ENCODE measurements around the gene NDUFS3.
A peak's percentile ranks its signal among the peaks of the same experiment; 100 is the strongest.
"Not testable (repeated sequence)": the region's sequence is repeated elsewhere in the genome, so short reads cannot be mapped to it uniquely, and the experiment has no call there.

The NDUFS3 gene

DNA sequence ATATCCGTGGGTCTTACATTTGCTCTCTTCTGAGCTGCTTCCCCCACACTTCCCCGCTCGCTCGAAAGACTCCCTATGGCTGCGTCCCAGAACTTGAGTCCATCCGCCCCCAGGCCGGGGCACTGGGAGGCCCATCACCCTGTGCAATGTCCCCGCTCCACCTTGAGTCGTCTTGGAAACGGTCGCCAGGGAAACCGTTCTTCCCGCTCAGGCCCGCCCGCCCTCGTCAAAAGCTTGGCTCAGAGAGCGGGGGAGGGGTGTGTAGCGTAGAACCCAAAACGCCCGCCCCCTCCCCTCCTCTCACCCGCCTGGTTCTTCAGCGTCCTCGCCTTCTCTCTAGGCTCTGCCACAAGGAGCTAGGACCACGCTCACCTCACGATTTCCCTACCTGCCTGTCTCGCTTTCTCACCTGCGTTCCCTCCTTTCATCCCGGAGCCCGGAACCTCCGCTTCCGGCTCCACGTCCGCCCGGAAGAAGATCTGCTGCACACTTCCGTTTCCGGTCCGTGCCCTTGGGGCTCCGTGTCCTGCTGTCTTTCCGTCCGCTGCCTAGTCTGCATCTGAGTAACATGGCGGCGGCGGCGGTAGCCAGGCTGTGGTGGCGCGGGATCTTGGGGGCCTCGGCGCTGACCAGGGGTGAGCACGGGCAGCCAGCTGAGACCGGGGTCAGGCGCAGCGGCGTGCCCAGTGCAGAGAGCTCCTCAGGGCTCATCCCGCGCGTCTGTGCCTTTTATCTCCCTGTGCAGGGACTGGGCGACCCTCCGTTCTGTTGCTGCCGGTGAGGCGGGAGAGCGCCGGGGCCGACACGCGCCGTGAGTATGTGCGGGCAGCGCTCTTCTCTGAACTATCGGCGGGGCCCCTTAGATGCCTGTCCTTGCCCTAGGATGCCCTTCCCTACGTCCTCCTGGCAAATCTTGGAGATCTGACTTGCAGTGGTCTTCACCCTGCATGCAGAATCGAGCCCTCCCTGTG, at the start of gene NDUFS3, which contains the start of gene KBTBD4:
TSS of gene NDUFS3 (plus strand) at position 551 of the 971 bp plus-strand sequence. CDS start at position 569, 18 bp downstream.
TSS of gene KBTBD4 (minus strand) at position 447 of the 971 bp plus-strand sequence. CDS start at position 428, 19 bp downstream.
- peak; percentile 84 for DNase-seq

DNA sequence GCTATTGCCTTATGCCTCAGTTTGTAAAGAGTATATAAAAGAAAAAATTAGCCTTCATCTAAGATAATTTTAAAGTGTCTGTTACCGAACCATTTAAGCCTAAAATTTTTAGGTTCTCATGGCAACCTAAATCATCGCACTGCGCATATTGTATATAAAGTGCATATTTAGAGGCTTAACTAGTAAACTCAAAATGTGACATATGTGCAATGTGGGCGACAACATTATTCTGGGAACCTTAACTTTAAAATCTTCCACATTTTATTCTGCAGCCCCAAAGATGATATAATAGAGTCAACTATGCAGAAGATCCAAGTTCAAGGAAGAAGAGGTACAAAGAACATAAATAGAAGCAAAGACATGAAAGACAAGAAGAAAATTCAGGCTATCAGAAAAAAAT, 48.9 kb upstream of the NDUFS3 start:
- DNase-seq = no peak

DNA sequence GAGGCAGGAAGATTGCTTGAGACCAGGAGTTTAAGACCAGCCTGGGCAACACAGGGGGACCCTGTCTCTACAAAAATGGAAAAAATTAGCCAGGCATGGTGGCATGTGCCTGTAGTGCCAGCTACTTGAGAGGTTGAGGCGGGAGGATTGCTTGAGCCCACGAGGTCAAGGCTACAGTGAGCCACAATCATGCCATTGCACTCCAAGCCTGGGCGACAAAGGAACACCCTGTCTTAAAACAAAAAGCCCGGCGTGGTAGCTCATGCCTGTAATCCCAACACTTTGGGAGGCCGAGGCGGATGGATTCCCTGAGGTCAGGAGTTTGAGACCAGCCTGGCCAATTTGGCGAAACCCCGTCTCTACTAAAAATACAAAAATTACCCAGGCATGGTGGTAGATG, 48.2 kb upstream of the NDUFS3 start:
- DNase-seq = not testable (repeated sequence)

DNA sequence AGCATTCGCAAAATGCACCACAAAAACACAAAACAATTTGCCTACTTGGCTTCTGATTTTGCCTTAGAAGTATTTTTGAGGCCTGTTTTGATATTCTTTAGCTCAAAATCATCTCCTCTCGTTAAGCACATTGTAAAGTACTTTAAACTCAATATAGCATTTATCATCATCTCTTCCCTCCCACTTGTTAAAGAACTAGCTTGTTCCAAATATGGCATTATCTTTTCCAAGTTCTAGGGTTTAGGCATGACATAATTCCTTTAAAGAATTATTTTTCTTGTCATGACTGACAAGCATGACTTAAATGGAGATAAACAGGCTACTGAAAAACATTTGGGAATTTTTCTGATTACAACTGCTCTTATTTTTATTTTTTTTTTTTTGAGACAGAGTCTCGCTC, 47.2 kb upstream of the NDUFS3 start:
- no peak for DNase-seq

DNA sequence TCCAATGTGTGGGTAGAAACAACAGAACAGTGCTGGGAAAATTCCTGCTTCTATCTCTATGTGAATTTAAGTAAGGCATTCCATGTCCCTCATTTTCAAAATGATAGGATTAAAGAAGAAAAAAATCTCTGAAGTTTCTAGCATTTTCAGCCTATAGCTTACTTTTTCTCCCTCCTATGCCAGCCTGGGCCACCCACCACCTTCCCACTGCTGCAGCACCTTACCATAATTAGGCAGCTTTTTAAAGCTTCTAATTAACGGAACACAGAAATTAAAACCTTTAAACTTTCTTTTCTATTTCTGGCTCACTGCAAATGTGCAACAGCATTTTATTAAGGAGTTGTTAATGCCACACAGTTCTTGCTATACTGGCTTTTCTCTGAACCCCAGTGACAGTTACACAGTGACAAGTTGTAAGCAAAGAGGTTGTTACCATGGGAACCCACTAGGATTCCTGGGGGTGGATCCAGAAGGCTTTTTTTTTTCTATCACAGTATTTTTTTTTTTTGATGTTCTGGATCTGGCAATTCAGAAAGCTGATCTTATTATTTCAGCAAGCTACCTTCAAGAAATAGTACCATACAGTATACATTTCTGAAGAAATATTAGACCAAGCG, 46.2 kb upstream of the NDUFS3 start:
- no peak for DNase-seq

DNA sequence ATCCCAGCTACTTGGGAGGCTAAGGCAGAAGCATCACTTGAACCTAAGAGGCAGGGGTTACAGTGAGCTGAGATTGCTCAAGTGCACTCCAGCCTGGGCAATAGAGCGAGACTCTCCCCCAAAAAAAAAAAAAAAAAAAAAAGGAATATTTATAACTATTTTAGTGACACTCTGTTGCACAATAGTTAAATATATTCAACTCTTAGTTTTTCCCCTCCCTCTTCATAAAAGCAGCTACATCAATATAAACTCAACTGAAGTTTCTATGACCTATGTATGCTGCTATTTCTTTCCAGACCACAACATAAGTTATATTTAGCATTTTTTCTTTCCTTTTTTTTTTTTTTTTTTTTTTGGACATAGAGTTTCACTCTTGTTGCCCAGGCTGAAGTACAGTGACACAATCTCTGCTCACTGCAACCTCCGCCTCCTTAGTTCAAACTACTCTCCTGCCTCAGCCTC, 45.2 kb upstream of the NDUFS3 start:
- no peak for DNase-seq

DNA sequence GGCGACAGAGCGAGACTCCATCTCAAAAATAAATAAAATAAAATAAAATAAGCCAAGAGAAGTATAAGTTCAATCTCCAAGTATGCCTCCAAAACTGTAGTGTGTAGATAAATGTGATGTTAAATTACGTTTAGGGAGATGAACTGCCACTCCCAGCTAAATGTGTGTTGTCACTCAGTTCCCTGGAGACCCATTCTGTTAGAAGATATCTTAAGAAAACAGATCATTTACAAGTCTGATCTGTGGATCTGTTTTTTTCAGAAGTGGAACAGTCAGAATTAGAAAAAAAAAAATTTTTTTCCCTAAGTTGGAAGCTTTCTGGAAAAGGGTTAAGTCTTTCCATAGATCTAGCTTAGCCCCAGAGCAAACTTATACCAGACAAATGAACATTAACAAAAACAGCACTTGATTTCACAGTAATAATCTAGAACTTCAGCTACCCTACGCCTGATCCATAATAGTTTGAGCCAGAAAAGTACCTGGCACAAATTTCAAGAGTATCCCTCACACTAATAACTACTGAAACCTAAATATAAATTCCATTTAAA, 44.1 kb upstream of the NDUFS3 start:
- no peak for DNase-seq

DNA sequence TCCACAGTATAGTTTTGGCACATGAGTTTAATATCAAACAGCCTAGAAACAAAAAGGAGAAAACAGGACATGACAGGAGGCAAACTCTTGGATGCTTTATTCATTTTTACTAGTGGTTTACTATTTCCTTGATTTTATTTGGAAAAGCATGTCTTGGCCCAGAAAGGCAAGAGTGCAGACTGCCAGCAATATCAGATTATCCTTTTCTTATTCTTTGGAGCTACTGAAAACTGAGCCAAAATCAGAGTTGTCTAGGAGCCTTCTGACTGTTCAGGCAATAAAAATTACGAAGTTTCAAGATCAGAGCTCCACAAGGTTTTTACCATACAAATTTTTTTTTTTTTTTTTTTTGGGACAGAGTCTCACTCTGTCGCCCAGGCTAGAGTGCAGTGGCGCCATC, 42.0 kb upstream of the NDUFS3 start:
- DNase-seq = no peak

DNA sequence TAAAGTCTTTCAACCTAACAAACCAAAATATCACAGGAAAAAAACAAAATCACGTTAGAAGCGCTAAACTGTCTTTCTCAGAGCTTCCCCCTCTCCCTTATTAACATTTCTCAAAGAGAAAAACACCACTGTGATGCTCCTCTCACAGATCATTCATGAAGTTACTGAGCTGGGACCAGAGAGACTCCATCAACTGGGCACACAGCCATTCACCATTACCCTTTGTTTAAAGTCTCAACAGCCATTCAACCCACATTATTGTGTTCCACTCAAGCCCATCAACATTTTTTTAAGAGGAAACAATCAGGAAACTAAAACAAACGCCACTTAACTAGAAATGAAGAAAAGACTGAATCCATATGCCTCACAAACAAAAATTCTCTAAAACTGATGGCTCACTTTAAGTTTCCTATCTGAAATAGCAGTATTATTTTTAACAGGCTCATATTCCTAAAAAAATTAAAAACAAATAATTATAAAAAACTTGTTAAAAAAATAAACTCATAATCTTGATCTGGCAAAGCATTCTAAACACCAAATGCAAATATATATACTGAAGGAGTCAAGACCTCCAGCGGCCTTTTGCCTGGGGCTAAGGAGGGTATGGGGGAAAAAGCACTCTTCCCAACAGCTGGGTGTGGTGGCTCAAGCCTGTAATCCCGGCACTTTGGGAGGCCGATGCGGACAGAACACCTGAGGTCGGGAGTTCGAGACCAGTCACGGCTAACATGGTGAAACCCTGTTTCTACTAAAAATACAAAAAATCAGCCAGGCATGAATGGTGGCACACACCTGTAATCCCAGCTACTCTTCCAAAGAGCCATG, 39.9 kb upstream of the NDUFS3 start:
- DNase-seq = peak; percentile 23

DNA sequence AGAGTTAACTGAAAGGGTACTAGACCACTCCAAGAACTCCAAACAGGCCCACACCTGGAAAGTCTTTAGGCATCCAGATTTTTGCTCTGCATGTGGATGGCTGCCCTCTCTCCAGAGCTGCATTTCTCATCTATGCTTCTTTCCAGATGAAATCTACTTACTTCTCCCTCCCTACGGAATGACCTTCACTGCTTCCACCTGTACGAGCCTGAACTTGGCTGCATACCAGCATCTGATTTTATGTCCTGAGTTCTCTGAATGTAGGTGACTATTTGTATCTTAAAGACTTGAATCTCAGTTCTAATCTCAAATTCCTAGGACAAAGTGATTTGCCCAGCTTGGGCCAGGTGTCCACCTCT, 39.2 kb upstream of the NDUFS3 start:
- DNase-seq = no peak

DNA sequence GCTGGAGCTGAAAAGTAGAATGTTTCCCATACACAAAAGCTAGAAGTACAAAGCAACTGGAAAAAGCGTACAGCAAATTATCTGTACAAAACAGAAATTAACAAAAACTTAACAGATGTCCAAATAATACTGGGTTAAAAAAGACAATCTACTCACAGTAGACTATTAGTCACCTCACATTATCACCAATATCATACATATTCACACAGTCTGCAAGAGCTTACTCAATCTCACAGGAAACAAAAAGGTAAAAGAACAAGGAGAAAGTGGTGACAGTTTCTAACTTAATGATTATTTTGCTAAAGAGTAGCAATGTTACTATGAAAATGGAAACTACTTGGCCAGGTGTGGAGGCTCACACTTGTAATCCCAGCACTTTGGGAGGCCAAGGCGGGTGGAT, 37.8 kb upstream of the NDUFS3 start:
- no peak for DNase-seq

DNA sequence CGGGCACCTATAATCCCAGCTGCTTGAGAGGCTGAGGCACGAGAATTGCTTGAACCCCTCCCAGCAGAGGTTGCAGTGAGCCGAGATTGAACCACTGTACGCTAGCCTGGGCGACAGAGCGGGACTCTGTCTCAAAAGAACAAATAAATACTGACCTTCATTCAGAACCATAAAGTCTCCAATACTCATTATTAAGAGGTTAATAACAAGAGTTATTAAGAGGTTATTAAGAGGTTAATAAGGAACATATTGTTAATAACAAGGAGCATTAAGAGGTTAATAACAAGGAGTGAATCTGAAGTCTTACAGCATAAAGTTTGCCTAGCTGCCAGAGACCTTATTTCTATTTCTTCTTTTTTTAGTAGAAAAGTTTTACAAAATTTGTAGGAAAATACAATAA, 33.6 kb upstream of the NDUFS3 start:
- DNase-seq = no peak

DNA sequence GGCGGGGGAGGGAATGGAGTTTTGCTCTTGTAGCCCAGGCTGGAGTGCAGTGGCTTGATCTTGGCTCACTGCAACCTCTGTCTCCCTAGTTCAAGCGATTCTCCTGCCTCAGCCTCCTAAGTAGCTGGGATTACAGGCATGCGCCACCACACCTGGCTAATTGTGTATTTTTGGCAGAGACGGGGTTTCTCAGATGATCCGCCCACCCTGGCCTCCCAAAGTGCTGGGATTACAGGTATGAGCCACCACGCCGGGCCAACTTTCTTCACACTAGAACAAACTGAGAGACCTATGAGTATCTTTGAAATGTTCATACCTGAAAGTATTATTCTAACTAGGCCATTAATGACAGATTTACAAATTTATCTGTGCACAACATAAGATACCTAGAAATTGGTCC, 32.6 kb upstream of the NDUFS3 start:
- not testable (repeated sequence) for DNase-seq

DNA sequence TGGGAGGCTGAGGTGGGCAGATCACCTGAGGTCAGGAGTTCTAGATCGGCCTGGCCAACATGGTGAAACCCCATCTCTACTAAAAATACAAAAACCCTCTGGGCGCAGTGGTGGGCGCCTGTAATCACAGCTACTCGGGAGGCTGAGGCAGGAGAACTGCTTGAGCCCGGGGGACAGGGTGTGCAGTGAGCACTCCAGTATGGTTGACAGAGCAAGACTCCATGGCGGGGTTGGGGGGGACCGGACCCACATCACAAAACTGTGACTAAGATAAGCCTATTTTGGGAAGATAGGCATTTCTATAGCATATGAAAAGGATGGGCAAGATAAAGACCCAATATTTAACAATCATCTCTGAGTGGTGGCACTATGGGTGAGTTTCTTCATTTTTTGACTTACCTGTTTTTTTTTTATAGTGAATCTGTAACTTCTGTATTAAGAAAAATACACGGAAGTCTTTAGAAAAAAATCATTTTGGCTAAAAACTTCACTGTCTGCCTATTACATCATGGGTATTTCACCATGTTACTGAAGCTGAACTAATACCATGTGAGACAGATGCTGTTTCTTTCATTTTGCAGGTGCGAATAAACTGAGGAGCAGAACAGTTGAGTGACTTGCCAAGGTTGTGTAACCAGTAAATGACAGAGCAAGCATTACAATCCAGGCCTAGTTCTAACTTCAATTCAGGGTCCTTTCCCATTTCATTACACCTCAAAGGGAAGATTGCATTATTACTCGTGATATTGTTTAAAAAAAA, 28.4 kb upstream of the NDUFS3 start:
- DNase-seq = no peak

DNA sequence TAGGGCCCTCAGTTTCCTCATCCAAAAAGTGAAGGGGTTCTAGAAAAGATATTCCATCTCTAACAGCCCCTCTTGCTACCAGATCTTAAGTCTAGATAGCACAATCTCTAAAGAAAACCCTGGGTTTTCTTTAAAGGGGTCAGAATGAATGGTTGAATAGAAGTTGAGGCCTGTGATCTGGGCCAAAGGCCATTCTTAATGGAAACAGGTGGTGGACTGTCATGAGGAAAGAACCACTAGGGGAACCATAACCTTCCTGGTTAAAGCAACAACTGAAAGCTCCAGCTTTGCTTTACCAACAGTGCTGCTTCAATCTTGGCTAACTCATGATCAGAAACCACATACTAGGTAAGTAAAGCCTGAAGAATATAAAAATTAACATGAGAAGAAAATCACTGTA, 27.8 kb upstream of the NDUFS3 start:
- no peak for DNase-seq

DNA sequence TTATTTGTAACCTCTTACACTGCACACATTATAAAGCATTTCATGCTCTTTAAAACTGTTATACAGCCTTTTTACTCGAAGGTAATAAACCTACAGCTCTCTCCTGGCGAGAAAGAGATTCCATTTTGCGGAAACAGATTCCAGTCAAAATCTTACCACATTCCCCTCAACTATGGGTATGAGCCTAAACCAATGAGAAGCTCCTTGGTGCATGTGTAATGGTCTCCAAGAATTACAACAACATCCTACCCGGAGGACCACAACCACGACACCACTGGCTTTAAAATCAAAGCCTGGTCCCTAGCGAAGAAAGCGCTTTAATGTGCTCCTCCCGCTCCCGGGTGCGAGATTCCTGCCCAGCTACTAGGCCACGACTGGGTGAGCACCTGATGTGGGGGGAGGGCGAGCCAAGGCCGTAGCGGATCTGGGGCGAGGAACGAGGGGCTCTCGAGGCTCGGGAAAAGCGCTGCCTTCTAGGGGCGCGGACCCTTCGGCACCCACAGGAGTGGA, 26.8 kb upstream of the NDUFS3 start:
- peak; percentile 12 for DNase-seq

DNA sequence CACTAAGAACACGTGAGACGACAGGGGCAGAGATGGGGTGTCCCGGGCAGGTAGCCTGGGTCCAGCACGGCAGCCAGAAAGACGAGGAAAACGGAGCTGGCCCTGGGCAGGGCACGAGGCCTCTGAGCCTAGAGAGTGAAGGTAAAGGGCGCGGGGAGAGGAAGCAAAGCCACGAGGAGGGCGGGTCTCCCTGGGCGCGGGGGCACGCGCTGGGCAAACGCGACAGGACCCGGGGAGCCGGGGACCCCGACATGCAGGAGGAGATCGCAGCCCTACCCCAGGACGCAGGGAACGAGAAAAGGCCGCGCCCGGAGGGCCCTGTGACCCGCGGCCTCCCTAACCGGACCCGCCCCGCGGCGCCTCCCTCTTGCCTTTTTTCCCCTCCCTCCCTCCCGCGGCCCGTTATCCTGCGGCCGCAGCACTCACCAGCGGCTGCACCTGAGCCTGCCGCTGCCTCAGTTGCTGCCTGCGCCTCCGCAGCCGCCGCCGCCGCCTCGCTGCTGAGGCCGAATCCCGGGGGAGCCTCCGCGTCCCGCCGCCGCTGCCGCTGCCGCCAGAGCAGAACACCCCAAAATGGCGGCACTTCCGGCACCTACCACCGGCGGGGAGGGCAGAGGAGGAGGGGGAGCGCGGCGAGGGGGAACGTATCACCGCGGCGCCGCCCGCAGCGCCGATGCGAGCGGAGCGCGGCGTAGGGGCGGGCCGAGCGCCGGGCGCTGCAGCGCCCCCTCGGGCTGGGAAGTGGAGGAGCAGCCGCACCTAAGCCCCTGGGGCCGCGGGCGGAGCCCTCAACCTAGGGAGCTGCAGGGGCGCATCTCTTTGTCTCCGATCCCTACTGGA, 26.1 kb upstream of the NDUFS3 start, which contains the start of gene CELF1:
TSS of gene CELF1 (minus strand) at position 567 of the 840 bp plus-strand sequence. CDS start 53,609 bp downstream, outside the sequence.
- peak; percentile 80 for DNase-seq

DNA sequence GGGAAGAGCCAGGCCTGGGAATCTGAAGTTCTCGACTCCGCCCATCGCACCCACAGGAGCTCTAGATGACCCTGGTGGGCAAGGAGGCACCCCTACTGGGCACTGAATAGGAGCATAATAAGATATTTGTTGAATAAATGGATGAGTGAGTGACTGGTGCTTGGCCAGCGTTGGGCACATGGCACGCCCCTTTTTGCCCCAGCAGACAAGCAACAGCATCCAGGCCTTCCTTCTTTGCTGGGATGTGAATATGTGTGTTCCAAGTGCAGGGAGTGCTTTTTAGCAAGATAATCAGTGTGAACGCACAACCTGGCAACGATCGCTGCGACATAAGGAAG, 25.5 kb upstream of the NDUFS3 start:
- DNase-seq = no peak

DNA sequence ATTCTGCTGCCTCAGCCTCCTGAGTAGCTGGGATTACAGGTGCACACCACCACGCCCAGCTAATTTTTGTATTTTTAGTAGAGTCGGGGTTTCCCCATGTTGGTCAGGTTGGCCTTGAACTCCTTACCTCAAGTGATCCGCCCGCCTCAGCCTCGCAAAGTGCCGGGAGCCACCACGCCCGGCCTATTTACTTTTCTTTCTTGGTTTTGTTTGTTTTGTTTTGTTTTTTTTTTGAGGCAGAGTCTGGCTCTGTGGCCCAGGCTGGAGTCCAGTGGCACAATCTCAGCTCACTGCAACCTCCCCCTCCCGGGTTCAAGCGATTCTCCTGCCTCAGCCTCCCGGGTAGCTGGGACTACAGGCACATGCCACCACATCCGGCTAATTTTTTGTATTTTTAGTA, 21.9 kb upstream of the NDUFS3 start:
- DNase-seq = not testable (repeated sequence)

DNA sequence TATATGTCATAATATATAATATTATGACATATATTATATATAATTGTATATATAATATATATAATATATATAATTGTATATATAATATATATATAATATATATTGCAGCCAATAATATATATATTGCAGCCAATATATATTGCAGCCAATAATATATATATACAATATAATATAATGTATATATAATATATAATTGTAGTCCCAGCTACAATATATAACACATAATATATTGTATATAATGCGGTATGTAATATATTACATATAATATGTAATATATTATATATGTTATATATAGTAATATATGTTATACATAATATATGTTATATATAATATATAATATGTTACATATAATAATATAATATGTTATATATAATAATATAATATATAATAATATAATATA, 20.2 kb upstream of the NDUFS3 start:
- no peak for DNase-seq

DNA sequence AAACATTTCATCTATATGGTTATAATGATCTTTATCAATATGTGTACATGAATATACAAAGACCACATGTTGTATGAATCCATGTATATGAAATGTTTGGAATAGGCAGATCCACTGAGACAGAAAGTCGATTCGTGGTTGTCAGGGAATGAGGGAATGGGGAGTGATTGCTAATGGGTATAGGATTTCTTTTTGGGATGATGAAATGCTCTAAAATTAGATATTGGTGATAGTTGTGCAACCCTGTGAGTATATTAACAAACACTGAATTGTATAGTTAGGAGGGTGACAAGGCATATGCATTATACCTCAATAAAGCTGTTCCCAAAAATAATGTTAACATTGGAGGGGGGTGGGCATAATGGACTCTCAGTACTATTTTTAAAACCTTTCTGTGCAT, 18.4 kb upstream of the NDUFS3 start:
- DNase-seq = no peak
